ENCODE data around the gene BBS1.

BBS1 gene

GRCh38 chr11:66465373-66466224, 44.8 kb upstream of the BBS1 start:
- TF ChIP-seq YY1 (IDR thresholded peaks at IDR 0.05; ENCODE audit: low read depth): no peak
- TF ChIP-seq TAF1 (IDR thresholded peaks at IDR 0.05; ENCODE audit: low read depth): no peak
- TF ChIP-seq EGR1 (IDR thresholded peaks at IDR 0.05): no peak
- TF ChIP-seq TCF12 (IDR thresholded peaks at IDR 0.05; ENCODE audit: low read depth): no peak
- no peak for TF ChIP-seq EP300 (IDR thresholded peaks at IDR 0.05; ENCODE audit: borderline replicate concordance)
- no peak for TF ChIP-seq RAD21 (IDR thresholded peaks at IDR 0.05; ENCODE audit: low read depth)
- TF ChIP-seq ZBTB7A (IDR thresholded peaks at IDR 0.05; ENCODE audit: low read depth): no peak
- TF ChIP-seq USF1 (IDR thresholded peaks at IDR 0.05): no peak
- TF ChIP-seq MAX (IDR thresholded peaks at IDR 0.05): no peak

- TF ChIP-seq TAF1 (IDR thresholded peaks at IDR 0.05; ENCODE audit: low read depth): no peak; the same call in 1 of the 2 replicates
- TF ChIP-seq EGR1 (IDR thresholded peaks at IDR 0.05): 0 out of 2 replicates have a peak, but pooled peaks have one; percentile 38
- TF ChIP-seq EP300 (IDR thresholded peaks at IDR 0.05; ENCODE audit: borderline replicate concordance): no peak
- no peak for TF ChIP-seq CREB1 (IDR thresholded peaks at IDR 0.05; ENCODE audit: low read depth)
- no peak for TF ChIP-seq YY1 (IDR thresholded peaks at IDR 0.05; ENCODE audit: low read depth)
- TF ChIP-seq MAX (IDR thresholded peaks at IDR 0.05): no peak; the same call in 1 of the 2 replicates
- TF ChIP-seq USF1 (IDR thresholded peaks at IDR 0.05): peak; percentile 29; the same call in 1 of the 2 replicates
- no peak for TF ChIP-seq RAD21 (IDR thresholded peaks at IDR 0.05; ENCODE audit: low read depth)
- no peak for TF ChIP-seq REST (IDR thresholded peaks at IDR 0.05; ENCODE audit: low read depth)
- TF ChIP-seq TCF12 (IDR thresholded peaks at IDR 0.05; ENCODE audit: low read depth): no peak
- TF ChIP-seq NFIC (IDR thresholded peaks at IDR 0.05): no peak
- TF ChIP-seq CEBPB (IDR thresholded peaks at IDR 0.05): no peak
- no peak for TF ChIP-seq TEAD4 (IDR thresholded peaks at IDR 0.05)
- TF ChIP-seq FOXM1 (IDR thresholded peaks at IDR 0.05; ENCODE audit: borderline replicate concordance, low read depth): no peak
- peak; percentile 87 for TF ChIP-seq ZBTB7A (IDR thresholded peaks at IDR 0.05; ENCODE audit: low read depth)
These were observed 44.0 kb upstream of the BBS1 start, which contains the start of gene PELI3 for GRCh38 chr11:66466225-66467033. PELI3 (plus strand) TSS chr11:66466905; CDS start chr11:66468129, 1,224 bp downstream.

- TF ChIP-seq MAX (IDR thresholded peaks at IDR 0.05) (no peak), EP300 (IDR thresholded peaks at IDR 0.05; ENCODE audit: borderline replicate concordance) (no peak), FOXM1 (IDR thresholded peaks at IDR 0.05; ENCODE audit: borderline replicate concordance, low read depth) (no peak), CREB1 (IDR thresholded peaks at IDR 0.05; ENCODE audit: low read depth) (no peak), RAD21 (IDR thresholded peaks at IDR 0.05; ENCODE audit: low read depth) (no peak), TCF12 (IDR thresholded peaks at IDR 0.05; ENCODE audit: low read depth) (no peak), USF1 (IDR thresholded peaks at IDR 0.05) (no peak), ZBTB7A (IDR thresholded peaks at IDR 0.05; ENCODE audit: low read depth) (no peak), REST (IDR thresholded peaks at IDR 0.05; ENCODE audit: low read depth) (no peak), NFIC (IDR thresholded peaks at IDR 0.05) (no peak), CEBPB (IDR thresholded peaks at IDR 0.05) (no peak), YY1 (IDR thresholded peaks at IDR 0.05; ENCODE audit: low read depth) (no peak), EGR1 (IDR thresholded peaks at IDR 0.05) (no peak), TEAD4 (IDR thresholded peaks at IDR 0.05) (no peak), TAF1 (IDR thresholded peaks at IDR 0.05; ENCODE audit: low read depth) (no peak)
These were observed 43.3 kb upstream of the BBS1 start for GRCh38 chr11:66467034-66467659.

GRCh38 chr11:66467756-66468155, 42.7 kb upstream of the BBS1 start:
- no peak for TF ChIP-seq MAX (IDR thresholded peaks at IDR 0.05)

All from Ishikawa (cell line).